Osteocyte (in vitro differentiated cells): ENCODE data around the gene IFT122. TPM values are rescaled to one million over a fixed set of nuclear protein-coding genes. Genes with fewer than 3 reads are reported as not detected.

ENCODE experiments used
- DNase-seq: peaks from one replicate; pipeline ENCODE4 v3.0.0; 2021; ENCODE audit warnings: mixed read lengths; ENCODE audit not compliant: unreplicated experiment; ENCODE audit errors: extremely low spot score
- H3K27ac Mint-ChIP-seq: one replicate; pipeline ENCODE4 v1.8.0; 2021; ENCODE audit warnings: mild to moderate bottlenecking, mixed read lengths; ENCODE audit not compliant: unreplicated experiment
- H3K27me3 Mint-ChIP-seq: one replicate; pipeline ENCODE4 v1.8.0; 2021; ENCODE audit warnings: mixed read lengths; ENCODE audit not compliant: unreplicated experiment
- H3K36me3 Mint-ChIP-seq: one replicate; pipeline ENCODE4 v1.8.0; 2021; ENCODE audit warnings: mixed read lengths; ENCODE audit not compliant: unreplicated experiment
- H3K4me1 Mint-ChIP-seq: one replicate; pipeline ENCODE4 v1.8.0; 2021; ENCODE audit warnings: mixed read lengths; ENCODE audit not compliant: unreplicated experiment
- H3K4me3 Mint-ChIP-seq: one replicate; pipeline ENCODE4 v1.8.0; 2021; ENCODE audit warnings: mild to moderate bottlenecking, moderate library complexity, mixed read lengths; ENCODE audit not compliant: unreplicated experiment
- H3K9me3 Mint-ChIP-seq: one replicate; pipeline ENCODE4 v1.8.0; 2021; ENCODE audit warnings: mixed read lengths; ENCODE audit not compliant: unreplicated experiment
- total RNA-seq: library from RNA; stranded (reverse); gene quantifications from 2 replicates; pipeline ENCODE4 v1.2.1, GENCODE V29; 2021
- TF ChIP-seq, protein P1 (sequence below): fragments of 200-600 bp; sonication (generic); IDR thresholded peaks from 2 replicates; pipeline ENCODE4 v1.5.0; 2021; ENCODE audit warnings: antibody characterized with exemption, mild to moderate bottlenecking, moderate library complexity

IFT122 gene
- total RNA-seq, 1 donor from 2014 or later, result 25.9 TPM

DNA sequence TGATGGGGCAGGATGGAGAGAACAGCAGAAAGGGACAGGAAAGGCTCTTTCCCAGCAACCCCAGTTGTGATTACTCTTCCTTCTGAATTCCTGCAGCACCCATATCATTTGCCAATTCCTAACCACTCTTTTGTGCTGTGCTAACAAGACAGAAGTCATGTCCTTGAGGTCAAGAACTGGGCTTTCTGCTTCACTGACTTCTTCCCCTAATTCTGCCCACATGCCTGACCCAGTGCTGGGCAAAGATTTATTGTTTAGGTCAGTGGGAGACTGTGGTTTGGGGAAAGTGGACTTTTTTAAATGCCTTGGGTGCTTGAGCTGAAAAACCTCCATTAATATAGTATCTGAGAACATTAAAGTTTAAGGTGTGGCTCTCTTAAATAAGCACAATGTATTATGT lies 7.4 kb upstream of the IFT122 start:
- TF ChIP-seq, protein P1, sequence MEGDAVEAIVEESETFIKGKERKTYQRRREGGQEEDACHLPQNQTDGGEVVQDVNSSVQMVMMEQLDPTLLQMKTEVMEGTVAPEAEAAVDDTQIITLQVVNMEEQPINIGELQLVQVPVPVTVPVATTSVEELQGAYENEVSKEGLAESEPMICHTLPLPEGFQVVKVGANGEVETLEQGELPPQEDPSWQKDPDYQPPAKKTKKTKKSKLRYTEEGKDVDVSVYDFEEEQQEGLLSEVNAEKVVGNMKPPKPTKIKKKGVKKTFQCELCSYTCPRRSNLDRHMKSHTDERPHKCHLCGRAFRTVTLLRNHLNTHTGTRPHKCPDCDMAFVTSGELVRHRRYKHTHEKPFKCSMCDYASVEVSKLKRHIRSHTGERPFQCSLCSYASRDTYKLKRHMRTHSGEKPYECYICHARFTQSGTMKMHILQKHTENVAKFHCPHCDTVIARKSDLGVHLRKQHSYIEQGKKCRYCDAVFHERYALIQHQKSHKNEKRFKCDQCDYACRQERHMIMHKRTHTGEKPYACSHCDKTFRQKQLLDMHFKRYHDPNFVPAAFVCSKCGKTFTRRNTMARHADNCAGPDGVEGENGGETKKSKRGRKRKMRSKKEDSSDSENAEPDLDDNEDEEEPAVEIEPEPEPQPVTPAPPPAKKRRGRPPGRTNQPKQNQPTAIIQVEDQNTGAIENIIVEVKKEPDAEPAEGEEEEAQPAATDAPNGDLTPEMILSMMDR, result no peak
- peaks cover 39% of the 10 kb centered on the region for H3K36me3 Mint-ChIP-seq
- no peak overlapping the region for H3K27ac Mint-ChIP-seq
- no peaks in the 10 kb centered on the region for H3K9me3 Mint-ChIP-seq
- H3K4me1 Mint-ChIP-seq, result peaks cover 22% of the 10 kb centered on the region
- H3K4me3 Mint-ChIP-seq, result no peak overlapping the region
- peaks cover 4% of the 10 kb centered on the region for H3K27me3 Mint-ChIP-seq
- DNase-seq, result no peak

DNA sequence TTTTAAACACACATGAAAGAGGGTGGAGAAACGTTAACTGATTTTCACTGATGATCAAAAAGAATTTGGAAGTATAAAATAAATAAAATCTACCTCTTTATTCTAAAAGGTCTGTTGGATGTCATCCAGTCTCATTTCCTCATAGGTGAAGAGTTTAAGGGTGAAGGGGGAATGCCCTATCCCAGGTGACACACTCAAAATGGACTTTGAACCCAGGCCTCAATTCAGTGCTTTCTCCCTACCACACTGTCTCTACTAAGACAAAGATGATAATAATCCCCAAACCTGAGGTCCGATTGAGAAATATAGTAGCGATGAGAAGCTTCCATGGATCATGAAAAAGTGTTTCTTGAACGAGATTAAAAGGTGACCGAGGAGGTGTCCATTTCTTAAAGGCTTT lies 6.5 kb upstream of the IFT122 start:
- no peaks in the 10 kb centered on the region for H3K9me3 Mint-ChIP-seq
- H3K36me3 Mint-ChIP-seq, result peaks cover 42% of the 10 kb centered on the region
- DNase-seq, result no peak
- H3K4me1 Mint-ChIP-seq, result peaks cover 24% of the 10 kb centered on the region
- H3K4me3 Mint-ChIP-seq, result no peak overlapping the region
- no peaks in the 10 kb centered on the region for H3K27me3 Mint-ChIP-seq
- H3K27ac Mint-ChIP-seq, result no peak overlapping the region
- TF ChIP-seq, protein P1, result no peak

- H3K27ac Mint-ChIP-seq, result no peak overlapping the region
- H3K4me1 Mint-ChIP-seq, result peaks cover 24% of the 10 kb centered on the region
- no peaks in the 10 kb centered on the region for H3K27me3 Mint-ChIP-seq
- TF ChIP-seq, protein P1, result no peak
- H3K9me3 Mint-ChIP-seq, result no peaks in the 10 kb centered on the region
- no peak overlapping the region for H3K4me3 Mint-ChIP-seq
- DNase-seq, result no peak
- peaks cover 42% of the 10 kb centered on the region for H3K36me3 Mint-ChIP-seq
Measured at GRCh38 chr3:129434140-129434539, 5.9 kb upstream of the IFT122 start.

DNA sequence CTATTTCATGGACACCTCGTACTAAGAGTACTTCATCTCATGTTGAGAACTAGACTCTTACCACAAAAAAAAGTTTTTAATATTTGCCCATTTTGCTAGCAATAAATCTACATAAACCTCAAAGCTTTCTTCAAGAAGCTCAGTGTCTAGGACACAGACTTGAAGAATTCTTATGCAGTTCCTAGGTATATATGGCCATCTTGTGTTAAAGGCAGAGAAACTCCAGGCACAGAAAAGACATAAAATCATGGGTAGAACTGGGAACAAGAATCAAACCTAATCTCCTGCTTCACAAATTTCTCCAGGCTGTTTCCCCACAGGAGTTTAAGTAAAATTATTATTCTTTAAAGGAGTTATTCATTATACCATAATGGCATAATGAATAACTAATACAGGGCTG lies 4.7 kb upstream of the IFT122 start:
- Mint-ChIP-seq H3K4me3 (no peak overlapping the region), H3K36me3 (peaks cover 42% of the 10 kb centered on the region), H3K4me1 (peaks cover 31% of the 10 kb centered on the region), H3K9me3 (no peaks in the 10 kb centered on the region), H3K27me3 (no peaks in the 10 kb centered on the region), H3K27ac (no peak overlapping the region)
- DNase-seq, result no peak
- TF ChIP-seq, protein P1, result no peak

DNA sequence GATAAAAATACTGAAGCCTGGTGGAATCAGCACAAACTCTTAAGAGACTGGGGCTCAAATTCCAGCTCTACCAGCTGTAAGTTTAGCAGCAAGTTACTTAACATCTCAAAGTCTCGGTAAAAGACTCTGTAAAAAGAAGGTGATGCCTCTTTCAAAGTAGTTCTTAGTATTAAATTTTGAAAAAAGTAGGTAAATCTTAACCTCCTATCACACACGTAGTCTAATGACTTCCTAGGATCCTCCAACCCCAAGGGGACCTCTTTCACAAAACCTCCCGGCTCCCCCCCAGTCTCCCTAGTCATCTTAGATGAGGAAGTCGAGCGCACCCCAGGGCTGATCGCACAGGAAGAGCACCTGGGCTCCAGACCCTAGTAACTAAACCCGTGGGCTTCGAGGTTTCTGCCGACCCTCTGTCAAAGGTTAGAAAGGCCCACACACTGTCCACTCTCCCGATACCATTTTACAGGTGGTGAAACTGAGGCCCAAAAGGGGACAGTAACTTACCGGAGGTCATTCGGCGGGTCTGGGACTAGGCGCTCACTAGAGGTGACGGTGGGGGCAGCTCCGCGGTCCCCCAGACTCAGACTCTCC lies 703 bp upstream of the IFT122 start:
- no peak for DNase-seq
- H3K27me3 Mint-ChIP-seq, result no peaks in the 10 kb centered on the region
- H3K9me3 Mint-ChIP-seq, result no peaks in the 10 kb centered on the region
- peaks cover 21% of the 10 kb centered on the region for H3K36me3 Mint-ChIP-seq
- H3K4me1 Mint-ChIP-seq, result peaks cover 58% of the 10 kb centered on the region
- peak overlapping the region; percentile 95 for H3K4me3 Mint-ChIP-seq
- H3K27ac Mint-ChIP-seq, result peak overlapping the region; percentile 94
- TF ChIP-seq, protein P1, result no peak
